ENCODE measurements around the gene INPP5A.
"Not testable (repeated sequence)": the region's sequence is repeated elsewhere in the genome, so short reads cannot be mapped to it uniquely, and the experiment has no call there.

INPP5A gene

GRCh38 chr10:132665946-132666704 lies 128.5 kb downstream of the INPP5A start:
- DNase-seq: no peak

- no peak for DNase-seq
Observed at GRCh38 chr10:132666705-132667341, 129.2 kb downstream of the INPP5A start.

GRCh38 chr10:132667342-132668047 lies 129.9 kb downstream of the INPP5A start:
- DNase-seq: peak; percentile 5 to 70

- no peak for DNase-seq
Observed at GRCh38 chr10:132668048-132668394, 130.4 kb downstream of the INPP5A start.

- DNase-seq: no peak
Observed at GRCh38 chr10:132669208-132669861, 131.7 kb downstream of the INPP5A start.

- no peak for DNase-seq
Observed at GRCh38 chr10:132670546-132671227, 133.1 kb downstream of the INPP5A start.

GRCh38 chr10:132671228-132672154 lies 133.9 kb downstream of the INPP5A start:
- no peak for DNase-seq

- not testable (repeated sequence) for DNase-seq
Observed at GRCh38 chr10:132673746-132674145, 136.2 kb downstream of the INPP5A start.

- DNase-seq: no peak
Observed at GRCh38 chr10:132674311-132674710, 136.7 kb downstream of the INPP5A start.

- DNase-seq: no peak
Observed at GRCh38 chr10:132675031-132675740, 137.6 kb downstream of the INPP5A start.

GRCh38 chr10:132676193-132676891 lies 138.8 kb downstream of the INPP5A start:
- no peak for DNase-seq

- no peak for DNase-seq
Observed at GRCh38 chr10:132677096-132677472, 139.5 kb downstream of the INPP5A start.

GRCh38 chr10:132677473-132678227 lies 140.1 kb downstream of the INPP5A start:
- DNase-seq: peak in 1 of 2 experiments; percentile 7

GRCh38 chr10:132678436-132679216 lies 141.0 kb downstream of the INPP5A start:
- no peak for DNase-seq

- no peak for DNase-seq
Observed at GRCh38 chr10:132679217-132679595, 141.6 kb downstream of the INPP5A start.

GRCh38 chr10:132679640-132680039 lies 142.1 kb downstream of the INPP5A start:
- no peak for DNase-seq

- DNase-seq: not testable (repeated sequence)
Observed at GRCh38 chr10:132680741-132681140, 143.2 kb downstream of the INPP5A start.

- DNase-seq: no peak
Observed at GRCh38 chr10:132681858-132682755, 144.5 kb downstream of the INPP5A start.
